ENCODE results near the gene DBN1. TPM values are rescaled to one million over a fixed set of nuclear protein-coding genes. Genes with fewer than 3 reads are reported as not detected.

DBN1 gene
- total and polyA plus RNA-seq, 9 of the 15 experiments (the other 6 are each of a cell fraction or from before 2014, with no cell fraction given): 0.25 to 87.2 (median 27.9) TPM

GRCh38 chr5:177427919-177428573 is 45.4 kb downstream of the DBN1 start (continued):
- peak; percentile 54 for TF ChIP-seq TAF1 (IDR thresholded peaks at IDR 0.05; ENCODE audit: control insufficient read depth, extremely low read depth, insufficient read depth, low read length, severe bottlenecking)
- TF ChIP-seq ZNF354B (CRISPR knock-in tag; IDR thresholded peaks at IDR 0.05): no peak
- no peak for TF ChIP-seq GTF2F1 (IDR thresholded peaks at IDR 0.05; ENCODE audit: low read depth, low read length)
- no peak for TF ChIP-seq MEF2D (tag; conservative IDR thresholded peaks at IDR 0.05; ENCODE audit: low read depth)
- no peak for TF ChIP-seq ZNF586 (CRISPR knock-in tag; conservative IDR thresholded peaks at IDR 0.05)
- no peak for TF ChIP-seq DLX4 (CRISPR knock-in tag; IDR thresholded peaks at IDR 0.05)
- no peak for TF ChIP-seq ARHGAP35 (IDR thresholded peaks at IDR 0.05; ENCODE audit: partially characterized antibody)
- TF ChIP-seq CTCF (IDR thresholded peaks at IDR 0.05 in 2 of 3, conservative IDR thresholded peaks at IDR 0.05 in 1 of 3; ENCODE audit: insufficient read depth in 2 of 3, low read depth in 1 of 3, low read length in 3 of 3): no peak; a peak in 2 of 6 replicates
- TF ChIP-seq ZBTB8A (IDR thresholded peaks at IDR 0.05; ENCODE audit: partially characterized antibody): no peak
- 0 out of 2 replicates have a peak, but pooled peaks have one; percentile 16 for TF ChIP-seq MEF2A (IDR thresholded peaks at IDR 0.05; ENCODE audit: control insufficient read depth, low read depth, low read length)
- TF ChIP-seq POLR2A (conservative IDR thresholded peaks at IDR 0.05): peak; percentile 31; the same call in 1 of the 2 replicates
- TF ChIP-seq ZNF589 (CRISPR knock-in tag; IDR thresholded peaks at IDR 0.05; ENCODE audit: low read depth): no peak; the same call in 1 of the 2 replicates
- TF ChIP-seq TAF15 (IDR thresholded peaks at IDR 0.05; ENCODE audit: low read depth, low read length): no peak
- TF ChIP-seq XRCC5 (IDR thresholded peaks at IDR 0.05; ENCODE audit: low read depth, low read length): no peak
- no peak for TF ChIP-seq ZNF668 (CRISPR knock-in tag; IDR thresholded peaks at IDR 0.05)
- no peak for TF ChIP-seq HIVEP1 (CRISPR knock-in tag; IDR thresholded peaks at IDR 0.05)
- no peak for TF ChIP-seq NCOA4 (IDR thresholded peaks at IDR 0.05; ENCODE audit: partially characterized antibody)
- TF ChIP-seq CXXC5 (CRISPR knock-in tag; IDR thresholded peaks at IDR 0.05): no peak; the same call in 1 of the 2 replicates
- no peak for TF ChIP-seq ZNF449 (CRISPR knock-in tag; IDR thresholded peaks at IDR 0.05)
- no peak for TF ChIP-seq ZBTB26 (CRISPR knock-in tag; IDR thresholded peaks at IDR 0.05)
- TF ChIP-seq ZNF280A (IDR thresholded peaks at IDR 0.05; ENCODE audit: low read depth, partially characterized antibody): no peak
- no peak for TF ChIP-seq RBBP5 (IDR thresholded peaks at IDR 0.05; ENCODE audit: borderline replicate concordance, insufficient read depth, low read length, poor library complexity, severe bottlenecking)

Measured in K562 (cell line).